ENCODE measurements around the gene UAP1L1. TPM values are rescaled to one million over a fixed set of nuclear protein-coding genes. Genes with fewer than 3 reads are reported as not detected.
A peak's percentile ranks its signal among the peaks of the same experiment; 100 is the strongest.
"Not testable (repeated sequence)": the region's sequence is repeated elsewhere in the genome, so short reads cannot be mapped to it uniquely, and the experiment has no call there.

UAP1L1 gene
- total RNA-seq, 1 donor from 2014 or later, result 12.6 TPM

- DNase-seq, result no peak
- intact Hi-C loops (cut with micrococcal nuclease), result no loop called here
- ATAC-seq, result no peak
Measured at GRCh38 chr9:137053944-137054931, 23.1 kb upstream of the UAP1L1 start, which contains the start of gene ENTPD2. Gene ENTPD2 (minus strand): TSS chr9:137054061. CDS start chr9:137053997, 64 bp downstream.

GRCh38 chr9:137054932-137055384, 22.4 kb upstream of the UAP1L1 start:
- DNase-seq, result no peak
- ATAC-seq, result peak; percentile 7
- intact Hi-C loops (cut with micrococcal nuclease), result no loop called here

GRCh38 chr9:137055385-137056364, 21.6 kb upstream of the UAP1L1 start:
- ATAC-seq, result peak; percentile 93
- peak; percentile 96 for DNase-seq
- intact Hi-C loops (cut with micrococcal nuclease), result no loop called here

- ATAC-seq, result no peak
- intact Hi-C loops (cut with micrococcal nuclease), result no loop called here
- no peak for DNase-seq
Measured at GRCh38 chr9:137056739-137057415, 20.4 kb upstream of the UAP1L1 start.

GRCh38 chr9:137057545-137057944, 19.8 kb upstream of the UAP1L1 start:
- no peak for ATAC-seq
- no peak for DNase-seq
- intact Hi-C loops (cut with micrococcal nuclease), result no loop called here

- intact Hi-C loops (cut with micrococcal nuclease), result no loop called here
- ATAC-seq, result no peak
- DNase-seq, result no peak
Measured at GRCh38 chr9:137058521-137059234, 18.6 kb upstream of the UAP1L1 start.

GRCh38 chr9:137062384-137062783, 14.9 kb upstream of the UAP1L1 start:
- intact Hi-C loops (cut with micrococcal nuclease), result no loop called here
- ATAC-seq, result no peak
- no peak for DNase-seq

GRCh38 chr9:137062798-137063197, 14.5 kb upstream of the UAP1L1 start:
- ATAC-seq; intact Hi-C loops (cut with micrococcal nuclease); DNase-seq: not testable (repeated sequence)

- intact Hi-C loops (cut with micrococcal nuclease), result no loop called here
- DNase-seq (no peak), ATAC-seq (no peak)
Measured at GRCh38 chr9:137063311-137064026, 13.8 kb upstream of the UAP1L1 start.

GRCh38 chr9:137064027-137064879, 13.1 kb upstream of the UAP1L1 start:
- intact Hi-C loops (cut with micrococcal nuclease), result no loop called here
- DNase-seq (peak; percentile 88), ATAC-seq (peak; percentile 72)

- ATAC-seq (no peak), DNase-seq (no peak)
- intact Hi-C loops (cut with micrococcal nuclease), result no loop called here
Measured at GRCh38 chr9:137064880-137065164, 12.5 kb upstream of the UAP1L1 start.

GRCh38 chr9:137065336-137065967, 11.9 kb upstream of the UAP1L1 start:
- no peak for DNase-seq

GRCh38 chr9:137066096-137066861, 11.0 kb upstream of the UAP1L1 start:
- DNase-seq, result no peak
- ATAC-seq, result no peak
- intact Hi-C loops (cut with micrococcal nuclease), result no loop called here

More at GRCh38 chr9:137065336-137065967, 11.9 kb upstream of the UAP1L1 start:
- no peak for ATAC-seq
- intact Hi-C loops (cut with micrococcal nuclease), result no loop called here

- DNase-seq (peak; percentile 83), ATAC-seq (peak; percentile 44)
- intact Hi-C loops (cut with micrococcal nuclease), result no loop called here
Measured at GRCh38 chr9:137067860-137068538, 9.3 kb upstream of the UAP1L1 start.

Measured in left ventricle myocardium superior (tissue), 1 donor.